Vagina (tissue), 2 donors: ENCODE results near the gene MBLAC1. TPM values are rescaled to one million over a fixed set of nuclear protein-coding genes. Genes with fewer than 3 reads are reported as not detected.

Source experiments
- DNase-seq, 2 donors: peaks; one replicate each; pipeline ENCODE4 v3.0.0-alpha.2; 2017; ENCODE audit errors: extremely low spot score in 2 of 2
- H3K27ac ChIP-seq: fragments of 200-600 bp; sonication (generic); one replicate; pipeline ENCODE4 v1.5.1; 2019
- H3K27me3 ChIP-seq: fragments of 200-600 bp; sonication (generic); one replicate; pipeline ENCODE4 v1.5.1; 2019
- H3K36me3 ChIP-seq, 2 donors: fragments of 200-600 bp; sonication (generic); one replicate each; pipeline ENCODE4 v1.5.1; 2017 to 2019
- H3K4me1 ChIP-seq: fragments of 200-600 bp; sonication (generic); one replicate; pipeline ENCODE4 v1.5.1; 2019
- H3K4me3 ChIP-seq, 2 donors: fragments of 200-600 bp; sonication (generic); 1 replicate in 1 of 2; 2 replicates in 1 of 2; pipeline ENCODE4 v1.5.1; 2016 to 2019
- H3K9me3 ChIP-seq: fragments of 200-600 bp; sonication (generic); one replicate; pipeline ENCODE4 v1.5.1; 2019
- POLR2A ChIP-seq, 2 donors: fragments of 450-650 bp; IDR thresholded peaks; one replicate each; pipeline ENCODE4 v1.6.1; 2017; ENCODE audit warnings: antibody characterized with exemption in 2 of 2, mild to moderate bottlenecking in 2 of 2, moderate library complexity in 2 of 2
- POLR2AphosphoS5 ChIP-seq, 2 donors: sonication (generic); formaldehyde crosslinking; IDR thresholded peaks; one replicate each; pipeline ENCODE4 v1.9.0; 2017; ENCODE audit warnings: antibody characterized with exemption in 2 of 2, mild to moderate bottlenecking in 2 of 2, low read depth in 1 of 2; ENCODE audit not compliant: insufficient read depth in 1 of 2
- intact Hi-C: fragments of 100-400 bp; cut with DNase I; formaldehyde crosslinking; loops from one replicate; pipeline ENCODE4 v1.15.1; 2023
- microRNA counts, 2 donors: library from miRNA; unstranded; fragments of <30 nt; microRNA quantifications; one replicate each; lab custom pipeline; 2016 to 2017
- microRNA-seq: library from miRNA; unstranded; fragments of <30 nt; microRNA quantifications from one replicate; pipeline ENCODE4, GENCODE V29; 2017; ENCODE audit warnings: borderline number of aligned reads, borderline replicate concordance
- small RNA-seq: library from RNA; depleted of rRNA; stranded (forward); fragments of <200 nt; gene quantifications from one replicate; pipeline ENCODE3, GENCODE V24; 2016
- total RNA-seq: library from RNA; depleted of rRNA; stranded (reverse); fragments of >200 nt; gene quantifications from one replicate; pipeline ENCODE4 v1.2.3, GENCODE V29; 2016
- TF ChIP-seq, protein P1 (sequence below), 3 experiments: fragments of 450-650 bp in 2 of 3; fragments of 200-600 bp in 1 of 3; sonication (generic) in 1 of 3; IDR thresholded peaks; one replicate each; pipeline ENCODE4 v1.5.1; 2017 to 2019; ENCODE audit warnings: antibody characterized with exemption in 3 of 3, mild to moderate bottlenecking in 2 of 3, moderate library complexity in 2 of 3

Gene MBLAC1
- total RNA-seq, 1 donor from 2014 or later = 2.9 TPM

DNA sequence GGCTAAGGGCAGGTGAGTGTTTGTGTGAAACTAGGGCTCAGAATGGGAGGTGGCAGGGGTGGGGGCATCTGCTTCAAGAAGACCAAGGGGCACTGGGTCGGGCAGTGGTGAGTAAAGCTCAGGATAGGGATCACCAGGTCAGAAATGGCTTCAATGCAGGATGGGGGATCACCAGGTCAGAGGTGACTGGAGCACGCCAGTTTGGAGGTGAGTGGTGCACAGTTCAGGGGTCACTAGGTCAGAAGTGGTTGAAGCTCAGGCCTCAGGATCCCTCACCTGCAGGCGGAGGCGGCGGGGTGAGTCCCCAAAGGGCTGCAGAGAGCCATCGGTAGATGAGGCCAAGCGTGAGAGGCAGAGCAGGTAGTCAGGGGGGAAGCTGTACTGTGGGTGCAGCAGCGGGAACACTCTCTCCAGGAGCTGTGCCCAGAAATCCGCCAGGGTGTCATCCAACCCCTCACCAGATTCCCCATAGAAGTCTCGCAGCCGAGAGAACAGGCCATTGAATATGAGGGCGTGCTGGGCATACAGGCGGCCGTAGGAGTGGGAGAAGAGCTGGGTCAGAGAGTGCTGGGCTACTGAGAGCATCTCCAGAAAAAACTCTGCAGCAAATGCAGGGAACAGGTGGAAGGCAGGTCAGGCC, 48.6 kb downstream of the MBLAC1 start:
- H3K27ac ChIP-seq = no peak overlapping the region
- no peaks in the 10 kb centered on the region for H3K9me3 ChIP-seq
- TF ChIP-seq, protein P1, sequence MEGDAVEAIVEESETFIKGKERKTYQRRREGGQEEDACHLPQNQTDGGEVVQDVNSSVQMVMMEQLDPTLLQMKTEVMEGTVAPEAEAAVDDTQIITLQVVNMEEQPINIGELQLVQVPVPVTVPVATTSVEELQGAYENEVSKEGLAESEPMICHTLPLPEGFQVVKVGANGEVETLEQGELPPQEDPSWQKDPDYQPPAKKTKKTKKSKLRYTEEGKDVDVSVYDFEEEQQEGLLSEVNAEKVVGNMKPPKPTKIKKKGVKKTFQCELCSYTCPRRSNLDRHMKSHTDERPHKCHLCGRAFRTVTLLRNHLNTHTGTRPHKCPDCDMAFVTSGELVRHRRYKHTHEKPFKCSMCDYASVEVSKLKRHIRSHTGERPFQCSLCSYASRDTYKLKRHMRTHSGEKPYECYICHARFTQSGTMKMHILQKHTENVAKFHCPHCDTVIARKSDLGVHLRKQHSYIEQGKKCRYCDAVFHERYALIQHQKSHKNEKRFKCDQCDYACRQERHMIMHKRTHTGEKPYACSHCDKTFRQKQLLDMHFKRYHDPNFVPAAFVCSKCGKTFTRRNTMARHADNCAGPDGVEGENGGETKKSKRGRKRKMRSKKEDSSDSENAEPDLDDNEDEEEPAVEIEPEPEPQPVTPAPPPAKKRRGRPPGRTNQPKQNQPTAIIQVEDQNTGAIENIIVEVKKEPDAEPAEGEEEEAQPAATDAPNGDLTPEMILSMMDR (IDR thresholded peaks at IDR 0.05) = no peak
- TF ChIP-seq POLR2AphosphoS5 (IDR thresholded peaks at IDR 0.05; ENCODE audit: insufficient read depth in 1 of 2, low read depth in 1 of 2) (no peak), POLR2A (IDR thresholded peaks at IDR 0.05) (no peak)
- DNase-seq = no peak
- H3K27me3 ChIP-seq = no peaks in the 10 kb centered on the region
- H3K4me3 ChIP-seq = no peak overlapping the region
- H3K36me3 ChIP-seq = no peaks in the 10 kb centered on the region
- intact Hi-C loops = no loop called here
- peaks cover 20% of the 10 kb centered on the region for H3K4me1 ChIP-seq

DNA sequence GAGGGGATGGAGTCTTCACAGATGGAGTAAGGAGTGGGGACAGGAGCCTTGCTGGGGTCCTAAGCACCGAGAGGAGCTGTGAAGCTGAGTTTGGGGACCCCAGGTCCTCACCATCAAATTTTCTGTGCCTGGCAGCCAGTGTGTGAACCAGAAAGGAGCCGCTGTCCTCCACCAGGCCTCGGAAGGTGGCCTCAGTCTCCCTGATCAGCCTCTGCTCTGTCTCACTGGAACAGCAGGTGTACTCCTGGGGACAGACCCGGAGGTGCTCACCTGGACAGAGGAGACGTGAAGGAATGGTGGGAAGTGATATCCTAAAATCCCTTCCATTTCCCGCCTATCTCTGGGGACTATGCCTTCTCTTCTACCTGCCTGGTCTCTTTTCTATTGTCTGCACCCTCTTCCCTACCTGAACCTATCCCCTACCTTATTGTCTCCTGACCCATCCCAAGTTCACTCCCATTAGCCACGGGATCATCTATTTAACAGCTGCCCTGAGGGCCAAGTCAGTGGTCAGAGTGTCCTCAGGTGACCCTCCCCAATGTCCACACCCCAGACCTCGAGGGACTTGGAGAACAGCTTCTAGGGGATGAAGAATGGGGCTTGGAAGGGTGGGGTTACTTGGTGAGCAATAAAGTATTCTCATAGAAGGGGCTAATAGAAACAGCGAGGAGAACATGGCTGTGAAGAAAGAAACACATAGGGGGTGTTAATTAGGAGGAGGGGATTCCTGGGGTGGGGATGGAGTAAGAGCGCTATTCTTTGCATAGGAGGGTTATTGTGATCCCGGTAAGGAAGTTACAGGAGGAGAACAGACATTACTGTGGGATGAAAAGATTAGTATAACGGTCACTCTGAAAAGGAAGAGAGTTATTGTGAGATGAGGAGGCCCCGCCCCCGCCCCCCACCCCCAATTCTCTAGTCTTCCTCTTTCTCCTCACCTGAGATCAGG, 49.6 kb downstream of the MBLAC1 start:
- H3K27me3 ChIP-seq = no peaks in the 10 kb centered on the region
- intact Hi-C loops = no loop called here
- H3K4me1 ChIP-seq = peaks cover 20% of the 10 kb centered on the region
- peak overlapping the region; percentile 46 for H3K27ac ChIP-seq
- H3K36me3 ChIP-seq = no peaks in the 10 kb centered on the region
- TF ChIP-seq POLR2A (IDR thresholded peaks at IDR 0.05) (no peak), POLR2AphosphoS5 (IDR thresholded peaks at IDR 0.05; ENCODE audit: insufficient read depth in 1 of 2, low read depth in 1 of 2) (no peak)
- TF ChIP-seq, protein P1 (IDR thresholded peaks at IDR 0.05) = no peak
- DNase-seq = no peak
- peak overlapping the region; percentile 49 to 50 for H3K4me3 ChIP-seq
- no peaks in the 10 kb centered on the region for H3K9me3 ChIP-seq

DNA sequence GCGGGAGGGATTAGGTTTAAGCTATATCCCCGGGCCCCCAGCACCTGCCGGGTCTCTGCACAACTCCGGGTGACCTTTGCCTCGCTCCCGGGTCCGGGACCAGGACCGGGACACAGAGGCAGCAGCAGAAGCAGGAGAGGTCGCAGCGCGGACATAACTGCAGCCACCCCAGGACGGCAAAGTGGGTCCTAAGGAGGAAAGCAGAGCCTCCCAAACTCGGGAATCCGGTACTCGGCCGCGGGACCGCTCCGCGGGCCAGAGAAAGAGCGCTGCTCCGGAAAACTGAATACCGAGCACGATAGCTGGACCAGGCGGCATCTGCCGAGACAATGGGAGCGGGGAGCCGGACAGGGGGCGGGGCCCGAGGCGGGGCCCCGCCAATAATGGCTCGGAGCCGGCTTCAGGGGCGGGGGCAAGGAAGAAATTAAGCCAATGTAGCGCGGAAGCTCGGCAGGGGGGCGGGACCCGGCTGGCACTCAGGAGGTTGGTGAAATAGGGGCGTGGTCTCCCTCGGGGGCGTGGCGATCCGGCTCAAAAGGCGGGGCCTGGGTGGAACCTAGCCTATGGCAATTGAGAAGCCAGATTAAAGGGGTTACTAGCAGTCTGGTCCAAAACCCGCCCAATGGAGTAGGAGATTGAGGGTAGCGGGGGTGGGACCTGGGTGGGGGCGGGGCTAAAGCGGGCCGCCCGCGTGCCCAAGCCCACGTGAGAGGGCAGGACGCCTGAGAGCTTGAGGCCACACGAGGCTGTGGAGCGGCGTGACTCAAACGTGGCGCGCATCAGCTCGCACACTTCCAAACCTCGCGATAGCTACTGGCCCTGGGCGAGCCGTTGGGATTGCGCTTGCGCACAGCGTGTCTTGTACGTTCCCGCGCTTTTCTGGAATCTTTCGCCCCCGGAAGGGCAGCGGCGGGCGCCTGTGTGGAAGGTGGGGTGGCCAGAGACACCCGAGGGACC, 50.6 kb downstream of the MBLAC1 start, which contains the start of the genes GPC2 and STAG3:
GPC2 (minus strand) TSS at position 337 of the 957 bp plus-strand sequence; CDS start at position 155, 182 bp downstream.
STAG3 (plus strand) TSS at position 874 of the 957 bp plus-strand sequence. CDS start 2,639 bp downstream, outside the sequence.
- peak within 1 kb of the TSS; percentile 46 for H3K27ac ChIP-seq
- peaks cover 14% of the 10 kb centered on the region for H3K4me1 ChIP-seq
- H3K4me3 ChIP-seq = peak within 1 kb of the TSS; percentile 49 to 50
- no peaks in the 10 kb centered on the region for H3K27me3 ChIP-seq
- H3K36me3 ChIP-seq = no peaks in the 10 kb centered on the region
- no peaks in the 10 kb centered on the region for H3K9me3 ChIP-seq
- TF ChIP-seq POLR2A (IDR thresholded peaks at IDR 0.05) = no peak
- no peak for TF ChIP-seq POLR2AphosphoS5 (IDR thresholded peaks at IDR 0.05; ENCODE audit: insufficient read depth in 1 of 2, low read depth in 1 of 2)
- TF ChIP-seq, protein P1 (IDR thresholded peaks at IDR 0.05) = no peak
- intact Hi-C loops = no loop called here
- DNase-seq = no peak

MicroRNAs within 50 kb of the gene (microRNA counts, 767-probe panel; counts per million panel counts)
- 3,809 to 4,273 counts per million in 2 donors for microRNA hsa-miR-106b-5p (lab: Ali Mortazavi, UCI)
- microRNA hsa-miR-25-3p (lab: Ali Mortazavi, UCI) = 6,062 to 6,548 counts per million in 2 donors
- microRNA hsa-miR-93-5p (lab: Ali Mortazavi, UCI) = 5,751 to 6,283 counts per million in 2 donors

Small RNA genes within 50 kb of the gene (microRNA-seq; reads per million reads assigned to microRNA genes)
- gene MIR106B (894 reads per million, percentile 77 among the genes with 10 or more reads in this experiment), gene MIR25 (381 reads per million, percentile 68 among the genes with 10 or more reads in this experiment), gene MIR4658 (not detected), gene MIR93 (2,689 reads per million, percentile 86 among the genes with 10 or more reads in this experiment)

Small RNA genes within 50 kb of the gene (small RNA-seq; reads per million reads assigned to genes)
- gene MIR106B (34.1 reads per million, percentile 96 among the genes with 10 or more reads in this experiment), gene MIR25 (654 reads per million, percentile 99 among the genes with 10 or more reads in this experiment), gene MIR93 (44.5 reads per million, percentile 96 among the genes with 10 or more reads in this experiment)

Other genes with a start within 250 kb of the MBLAC1 start
- gene OR2AE1, start 249.9 kb upstream of the MBLAC1 start, total RNA-seq = not detected
- gene TRIM4, start 207.4 kb upstream of the MBLAC1 start, total RNA-seq = 33.1 TPM
- gene GJC3, start 197.3 kb upstream of the MBLAC1 start, total RNA-seq = not detected
- 2.7 TPM for gene AZGP1, start 150.9 kb upstream of the MBLAC1 start, total RNA-seq
- 36.6 TPM for gene ZKSCAN1, start 111.4 kb upstream of the MBLAC1 start, total RNA-seq
- gene ZSCAN21, start 77.2 kb upstream of the MBLAC1 start, total RNA-seq = 19.9 TPM
- gene ZNF3, start 45.2 kb upstream of the MBLAC1 start, total RNA-seq = 16.7 TPM
- 59.9 TPM for gene COPS6, start 38.0 kb upstream of the MBLAC1 start, total RNA-seq
- 35.1 TPM for gene MCM7, start 25.6 kb upstream of the MBLAC1 start, total RNA-seq
- gene AP4M1, start 25.3 kb upstream of the MBLAC1 start, total RNA-seq = 26.3 TPM
- 54.3 TPM for gene TAF6, start 7.6 kb upstream of the MBLAC1 start, total RNA-seq
- gene CNPY4, start 7.3 kb upstream of the MBLAC1 start, total RNA-seq = 14.5 TPM
- 161 TPM for gene LAMTOR4, start 22.0 kb downstream of the MBLAC1 start, total RNA-seq
- 18.2 TPM for gene TRAPPC14, start 31.8 kb downstream of the MBLAC1 start, total RNA-seq
- 4.2 TPM for gene GAL3ST4, start 41.6 kb downstream of the MBLAC1 start, total RNA-seq
- 7.4 TPM for gene GPC2, start 50.4 kb downstream of the MBLAC1 start, total RNA-seq
- gene STAG3, start 51.0 kb downstream of the MBLAC1 start, total RNA-seq = not detected
- 1.7 TPM for gene PVRIG, start 93.0 kb downstream of the MBLAC1 start, total RNA-seq
- gene SPDYE3, start 180.7 kb downstream of the MBLAC1 start, total RNA-seq = not detected
- 56.0 TPM for gene PILRB, start 231.2 kb downstream of the MBLAC1 start, total RNA-seq
- 8.3 TPM for gene PILRA, start 246.5 kb downstream of the MBLAC1 start, total RNA-seq